HepG2 (cell line): ENCODE measurements around the gene ACSF3. TPM values are rescaled to one million over a fixed set of nuclear protein-coding genes. Genes with fewer than 3 reads are reported as not detected.

Experiments used
- DPF2 ChIP-seq: sonication (generic); formaldehyde crosslinking; IDR thresholded peaks from 2 replicates; pipeline ENCODE4 v1.4.0; 2020; ENCODE audit warnings: mild to moderate bottlenecking, low read depth, missing genetic modification reagents, borderline replicate concordance
- EED ChIP-seq: sonication (generic); formaldehyde crosslinking; IDR thresholded peaks from 2 replicates; pipeline ENCODE4 v1.5.0; 2020; ENCODE audit warnings: mild to moderate bottlenecking, missing genetic modification reagents
- ERF ChIP-seq: IDR thresholded peaks from 2 replicates; pipeline ENCODE4 v1.6.1; 2018; ENCODE audit warnings: missing biosample characterization, missing genetic modification reagents
- ESRRA ChIP-seq: sonication (generic); formaldehyde crosslinking; IDR thresholded peaks from 2 replicates; pipeline ENCODE4 v1.5.1; 2020; ENCODE audit warnings: mild to moderate bottlenecking, low read depth, missing genetic modification reagents
- MTERF4 ChIP-seq: sonication (generic); formaldehyde crosslinking; IDR thresholded peaks from 2 replicates; pipeline ENCODE4 v1.8.0; 2023; ENCODE audit warnings: mild to moderate bottlenecking, missing genetic modification reagents
- PATZ1 ChIP-seq: sonication (generic); formaldehyde crosslinking; IDR thresholded peaks from 2 replicates; pipeline ENCODE4 v1.4.0; 2020; ENCODE audit warnings: missing genetic modification reagents
- PHF5A ChIP-seq: IDR thresholded peaks from one replicate; pipeline ENCODE4 v1.6.1; 2018; ENCODE audit warnings: low read depth, missing genetic modification reagents; ENCODE audit not compliant: unreplicated experiment
- PLRG1 ChIP-seq: fragments of 450-650 bp; conservative IDR thresholded peaks from 2 replicates; pipeline ENCODE4 v1.6.1; 2016
- RAD51 ChIP-seq: fragments of 450-650 bp; IDR thresholded peaks from 2 replicates; pipeline ENCODE4 v1.6.1; 2016; ENCODE audit warnings: borderline replicate concordance
- RFX3 ChIP-seq: IDR thresholded peaks from 2 replicates; pipeline ENCODE4 v1.6.1; 2016; ENCODE audit warnings: missing biosample characterization, missing genetic modification reagents
- RFX5 ChIP-seq: IDR thresholded peaks from 2 replicates; pipeline ENCODE4 v1.6.1; 2011; ENCODE audit warnings: low read depth, low read length, improper control_type of control experiment
- TFDP1 ChIP-seq: IDR thresholded peaks from 2 replicates; pipeline ENCODE4 v1.6.1; 2016; ENCODE audit warnings: missing compliant biosample characterization, missing genetic modification reagents, borderline replicate concordance
- THAP7 ChIP-seq: sonication (generic); formaldehyde crosslinking; IDR thresholded peaks from 2 replicates; pipeline ENCODE4 v1.8.1; 2023; ENCODE audit warnings: mild to moderate bottlenecking, missing genetic modification reagents
- ZBTB25 ChIP-seq: IDR thresholded peaks from 2 replicates; pipeline ENCODE4 v1.6.1; 2018; ENCODE audit warnings: missing genetic modification reagents
- ZBTB42 ChIP-seq: sonication (generic); formaldehyde crosslinking; IDR thresholded peaks from 2 replicates; pipeline ENCODE4 v1.5.0; 2020; ENCODE audit warnings: mild to moderate bottlenecking, missing genetic modification reagents
- ZNF256 ChIP-seq: sonication (generic); formaldehyde crosslinking; conservative IDR thresholded peaks from 2 replicates; pipeline ENCODE4 v1.4.0; 2020; ENCODE audit warnings: missing genetic modification reagents
- ZNF446 ChIP-seq: sonication (generic); formaldehyde crosslinking; IDR thresholded peaks from 2 replicates; pipeline ENCODE4 v1.5.0; 2020; ENCODE audit warnings: mild to moderate bottlenecking, missing genetic modification reagents
- ZNF460 ChIP-seq: sonication (generic); formaldehyde crosslinking; IDR thresholded peaks from 2 replicates; pipeline ENCODE4 v1.5.1; 2020; ENCODE audit warnings: missing genetic modification reagents, mild to moderate bottlenecking, borderline replicate concordance
- ZNF501 ChIP-seq: sonication (generic); formaldehyde crosslinking; IDR thresholded peaks from 2 replicates; pipeline ENCODE4 v1.5.1; 2020; ENCODE audit warnings: mild to moderate bottlenecking, moderate library complexity, missing genetic modification reagents
- ZNF775 ChIP-seq: sonication (generic); formaldehyde crosslinking; IDR thresholded peaks from 2 replicates; pipeline ENCODE4 v1.4.0; 2020; ENCODE audit warnings: missing genetic modification reagents, mild to moderate bottlenecking, moderate library complexity, borderline replicate concordance
- ZXDC ChIP-seq: sonication (generic); formaldehyde crosslinking; IDR thresholded peaks from 2 replicates; pipeline ENCODE4 v1.5.0; 2020; ENCODE audit warnings: mild to moderate bottlenecking, missing genetic modification reagents
- polyA plus RNA-seq, 8 experiments: library from polyadenylated mRNA; depleted of rRNA in 3 of 8; stranded (reverse) in 7 of 8; unstranded in 1 of 8; fragments of >200 nt; fragmentation: Illumina TruSeq in 4 of 8; extraction: Trizol in 4 of 8; gene quantifications; 2 replicates each; pipeline versions ENCODE4 v1.2.1 to v1.2.3, GENCODE V29; 2011 to 2016; ENCODE audit warnings: low read depth in 4 of 8, missing spikeins in 1 of 8, mixed read lengths in 1 of 8; ENCODE audit not compliant: insufficient read depth in 1 of 8
- total RNA-seq, 5 experiments: library from RNA; depleted of rRNA; stranded (reverse); fragments of >200 nt; fragmentation: Illumina TruSeq; extraction: Trizol; gene quantifications; 2 replicates each; pipeline ENCODE4 v1.2.3, GENCODE V29; 2016; ENCODE audit warnings: low read depth in 1 of 5

Gene ACSF3
- total and polyA plus RNA-seq, 2 of the 13 experiments (the other 11 are each of a cell fraction or from before 2014, with no cell fraction given), result 14.9 to 30.6 TPM

- TF ChIP-seq MTERF4 (CRISPR knock-in tag) (no peak), THAP7 (CRISPR knock-in tag) (peak; percentile 95), ZNF775 (CRISPR knock-in tag) (no peak), ZNF501 (CRISPR knock-in tag) (peak; percentile 77), ZNF256 (CRISPR knock-in tag) (no peak), PHF5A (CRISPR knock-in tag) (no peak), ZXDC (CRISPR knock-in tag) (peak; percentile 1; the same call in 1 of the 2 replicates), PATZ1 (CRISPR knock-in tag) (peak; percentile 99), RFX3 (no peak), RFX5 (no peak), EED (no peak), ZBTB42 (CRISPR knock-in tag) (no peak), RAD51 (no peak), ZNF460 (CRISPR knock-in tag) (no peak; the same call in 1 of the 2 replicates), ZBTB25 (CRISPR knock-in tag) (peak; percentile 74; the same call in 1 of the 2 replicates), ERF (CRISPR knock-in tag) (peak; percentile 91; the same call in 1 of the 2 replicates), DPF2 (peak; percentile 62; the same call in 1 of the 2 replicates), TFDP1 (peak; percentile 60; the same call in 1 of the 2 replicates), PLRG1 (no peak), ZNF446 (no peak), ESRRA (CRISPR knock-in tag) (0 out of 2 replicates have a peak, but pooled peaks have one; percentile 40)
Observed at GRCh38 chr16:89197633-89198416, 104.2 kb downstream of the ACSF3 start (continued).
